ENCODE measurements around the gene FATE1.

- no peak for TF ChIP-seq EZH2 (IDR thresholded peaks at IDR 0.05; ENCODE audit: borderline replicate concordance, low read depth, low read length, severe bottlenecking)
- TF ChIP-seq CTCF (IDR thresholded peaks at IDR 0.05; ENCODE audit: borderline replicate concordance, extremely low read depth, low read length, poor library complexity, severe bottlenecking): no peak
Observed at GRCh38 chrX:151724563-151725337, 8.9 kb downstream of the FATE1 start.
